ENCODE data around the gene LAMA3. TPM values are rescaled to one million over a fixed set of nuclear protein-coding genes. Genes with fewer than 3 reads are reported as not detected.

Gene LAMA3
- total RNA-seq, 1 experiment from 2014 or later, result 8.1 TPM

- no peak overlapping the region for H3K4me3 ChIP-seq (ENCODE audit: low read depth in 2 of 2, low read length in 2 of 2)
- no peak overlapping the region for H3K27ac ChIP-seq (ENCODE audit: low read length)
- DNase-seq (ENCODE audit: low read depth, low spot score) (no peak), ATAC-seq (no peak)
- no peaks in the 10 kb centered on the region for H3K9me3 ChIP-seq (ENCODE audit: control insufficient read depth, insufficient read depth, low read depth, low read length)
- no peaks in the 10 kb centered on the region for H3K36me3 ChIP-seq (ENCODE audit: control insufficient read depth, insufficient read depth, low read length)
- POLR2A ChIA-PET, result no interaction called here
- BruUV-seq (replicated peaks), result no TSS peak
- CTCF ChIA-PET, result no interaction called here
- TF ChIP-seq REST (IDR thresholded peaks at IDR 0.05; ENCODE audit: insufficient read depth in 1 of 2, low read depth in 2 of 2, low read length in 1 of 2) (no peak), TCF7L2 (IDR thresholded peaks at IDR 0.05; ENCODE audit: low read depth, low read length) (no peak), CTCF (IDR thresholded peaks at IDR 0.05) (no peak), SIN3A (IDR thresholded peaks at IDR 0.05; ENCODE audit: borderline replicate concordance, insufficient read depth, low read depth, low read length) (no peak), POLR2AphosphoS5 (IDR thresholded peaks at IDR 0.05; ENCODE audit: low read depth, low read length) (no peak)
- no peaks in the 10 kb centered on the region for H3K4me1 ChIP-seq (ENCODE audit: control insufficient read depth, insufficient read depth, low read length)
- intact Hi-C loops (cut with micrococcal nuclease; ENCODE audit: unreplicated experiment), result no loop called here
- in situ Hi-C loops (cut with HindIII; ENCODE audit: low pct_unique_long_range_greater_than_20kb, low sequenced_read_pairs), result no loop called here
- no peaks in the 10 kb centered on the region for H3K27me3 ChIP-seq (ENCODE audit: control insufficient read depth, insufficient read depth, low read length)
Measured at GRCh38 chr18:23746851-23747250, 57.6 kb downstream of the LAMA3 start.

GRCh38 chr18:23752363-23752762 lies 63.1 kb downstream of the LAMA3 start:
- BruUV-seq (replicated peaks), result no TSS peak
- Histone ChIP-seq H3K36me3 (ENCODE audit: control insufficient read depth, insufficient read depth, low read length) (no peaks in the 10 kb centered on the region), H3K27ac (ENCODE audit: low read length) (no peak overlapping the region), H3K27me3 (ENCODE audit: control insufficient read depth, insufficient read depth, low read length) (no peaks in the 10 kb centered on the region), H3K4me3 (ENCODE audit: low read depth in 2 of 2, low read length in 2 of 2) (no peak overlapping the region), H3K4me1 (ENCODE audit: control insufficient read depth, insufficient read depth, low read length) (no peaks in the 10 kb centered on the region), H3K9me3 (ENCODE audit: control insufficient read depth, insufficient read depth, low read depth, low read length) (no peaks in the 10 kb centered on the region)
- POLR2A ChIA-PET, result no interaction called here
- ATAC-seq, result no peak
- in situ Hi-C loops (cut with HindIII; ENCODE audit: low pct_unique_long_range_greater_than_20kb, low sequenced_read_pairs) (no loop called here), intact Hi-C loops (cut with micrococcal nuclease; ENCODE audit: unreplicated experiment) (no loop called here)
- TF ChIP-seq SIN3A (IDR thresholded peaks at IDR 0.05; ENCODE audit: borderline replicate concordance, insufficient read depth, low read depth, low read length) (no peak), CTCF (IDR thresholded peaks at IDR 0.05) (no peak), REST (IDR thresholded peaks at IDR 0.05; ENCODE audit: insufficient read depth in 1 of 2, low read depth in 2 of 2, low read length in 1 of 2) (no peak), POLR2AphosphoS5 (IDR thresholded peaks at IDR 0.05; ENCODE audit: low read depth, low read length) (no peak), TCF7L2 (IDR thresholded peaks at IDR 0.05; ENCODE audit: low read depth, low read length) (no peak)
- CTCF ChIA-PET, result interaction anchor here (0.6 kb wide), 1 partner anchor 607 kb away, joined by 3 read pairs; no protein-coding TSS in a partner anchor
- no peak for DNase-seq (ENCODE audit: low read depth, low spot score)

Measured in Panc1 (cell line).